KBM-7 (cell line): ENCODE measurements around the gene RTN4.
"Not testable (repeated sequence)": the region's sequence is repeated elsewhere in the genome, so short reads cannot be mapped to it uniquely, and the experiment has no call there.

Experiments
- DNase-seq: peaks from one replicate; pipeline ENCODE4 v3.0.0-alpha.2; 2015
- in situ Hi-C: fragments of 300-500 bp; cut with MboI; formaldehyde crosslinking; loops from 2 replicates; pipeline ENCODE4 v1.14.3; 2020; ENCODE audit warnings: low sequenced_read_pairs, low pct_unique_long_range_greater_than_20kb, mixed read lengths

RTN4 gene

DNA sequence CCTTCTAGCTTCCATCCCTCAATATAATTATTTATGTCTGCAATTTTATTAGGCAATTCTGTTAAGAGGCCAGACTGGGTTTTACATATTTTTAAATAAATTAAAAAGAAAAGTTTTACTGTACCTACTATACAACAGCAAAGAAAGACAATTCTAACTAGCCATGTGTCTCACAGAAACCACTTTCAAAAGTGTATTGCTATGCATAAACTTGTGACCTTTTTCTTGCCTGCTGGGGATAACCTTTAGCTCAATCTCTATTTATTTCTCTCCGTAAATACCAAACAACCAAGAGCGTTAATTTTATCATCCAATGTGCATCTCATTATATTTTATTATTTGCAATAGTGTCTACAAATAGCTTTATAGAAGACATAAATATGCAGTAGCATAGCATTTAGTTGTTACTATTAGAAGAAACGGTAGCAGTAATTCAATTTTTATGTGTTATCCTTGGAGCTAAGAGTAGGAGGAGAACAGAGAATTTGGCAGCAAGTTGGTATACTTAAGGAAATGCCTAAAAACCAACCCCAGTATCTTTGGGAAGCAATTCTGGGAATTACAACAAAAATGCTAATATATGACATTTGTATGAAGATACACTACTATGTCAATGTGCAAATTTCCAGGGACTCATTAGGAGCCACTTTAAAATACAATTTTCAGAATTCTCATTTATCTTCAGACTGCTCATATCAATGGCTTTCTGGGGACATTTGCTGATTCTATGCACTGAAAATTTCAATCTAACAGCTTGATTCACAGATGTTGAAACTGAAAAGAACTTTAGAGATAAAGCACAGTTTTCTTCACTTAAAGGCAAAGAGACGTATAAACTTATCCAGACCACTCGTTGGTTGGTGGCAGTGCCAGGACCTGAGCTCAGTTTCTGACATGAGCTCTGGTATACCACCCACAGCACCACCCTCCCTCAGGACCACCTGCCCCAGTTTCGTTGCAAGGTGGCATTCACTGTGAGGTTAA lies 23.0 kb upstream of the RTN4 start:
- in situ Hi-C loops: no loop called here

DNA sequence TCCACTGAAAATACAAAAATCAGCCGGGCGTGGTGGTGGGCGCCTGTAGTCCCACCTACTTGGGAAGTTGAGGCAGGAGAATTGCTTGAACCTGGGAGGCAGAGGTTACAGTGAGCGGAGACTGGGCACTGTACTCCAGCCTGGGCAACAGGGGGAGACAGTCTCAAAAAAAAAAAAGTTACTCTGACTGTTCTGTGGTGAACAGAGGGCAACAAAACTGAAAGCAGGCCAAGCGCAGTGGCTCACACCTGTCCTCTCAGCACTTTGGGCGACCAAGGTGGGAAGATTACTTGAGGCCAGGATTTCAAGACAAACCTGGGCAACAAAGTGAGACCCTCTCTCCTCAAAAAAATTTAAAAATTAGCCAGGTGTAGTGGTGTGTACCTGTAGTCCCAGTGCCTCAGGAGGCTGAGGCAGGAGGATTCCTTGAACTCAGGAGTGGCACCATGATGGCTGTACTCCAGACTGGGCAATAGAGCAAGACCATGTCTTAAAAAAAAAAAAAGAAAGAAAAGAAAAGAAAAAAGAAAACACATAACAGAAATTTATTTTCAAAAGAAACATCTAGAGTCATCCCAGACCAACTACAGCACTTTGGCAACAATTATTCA lies 13.6 kb upstream of the RTN4 start:
- in situ Hi-C loops: no loop called here
- DNase-seq: peak; percentile 43

More for the DNA sequence above, 23.0 kb upstream of the RTN4 start:
- DNase-seq: no peak

DNA sequence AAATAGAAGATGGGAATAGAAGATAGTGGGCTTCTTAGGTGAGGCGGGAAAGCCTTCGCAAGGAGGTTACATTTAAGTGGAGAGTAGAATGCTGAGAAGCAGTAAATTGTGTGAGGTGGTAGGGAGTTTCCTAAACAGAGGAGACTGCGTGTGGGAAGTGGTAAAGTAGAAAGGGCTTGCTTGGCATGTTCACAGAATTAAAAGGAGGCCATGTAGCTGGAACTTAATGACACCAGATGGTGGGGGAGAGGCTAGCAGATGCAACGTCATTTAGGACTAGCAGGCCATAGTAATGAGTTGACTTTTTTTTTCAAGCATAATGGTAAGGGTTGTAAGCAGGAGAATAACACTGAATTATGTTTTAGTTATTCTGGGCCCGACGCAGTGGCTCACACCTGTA lies 13.0 kb upstream of the RTN4 start:
- in situ Hi-C loops: no loop called here
- DNase-seq: no peak

DNA sequence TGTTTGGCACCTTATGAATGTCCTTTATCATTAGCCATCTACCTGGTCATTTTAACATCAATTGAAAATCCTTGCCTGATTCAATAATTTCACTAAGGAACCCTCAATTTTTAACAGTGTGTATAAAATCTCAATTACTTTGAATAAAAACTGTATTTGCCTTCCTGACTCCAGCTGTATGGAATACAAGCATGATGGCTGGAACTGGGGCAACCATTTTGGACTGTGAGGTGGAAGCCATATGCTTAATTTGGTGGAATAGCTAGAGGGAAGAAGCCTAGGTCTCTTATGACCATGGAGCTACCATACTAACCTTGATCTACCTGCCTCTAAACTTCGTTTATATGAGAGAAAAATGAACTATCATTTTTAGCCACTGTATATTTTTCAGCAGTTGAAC lies 12.5 kb upstream of the RTN4 start:
- in situ Hi-C loops: no loop called here
- no peak for DNase-seq

DNA sequence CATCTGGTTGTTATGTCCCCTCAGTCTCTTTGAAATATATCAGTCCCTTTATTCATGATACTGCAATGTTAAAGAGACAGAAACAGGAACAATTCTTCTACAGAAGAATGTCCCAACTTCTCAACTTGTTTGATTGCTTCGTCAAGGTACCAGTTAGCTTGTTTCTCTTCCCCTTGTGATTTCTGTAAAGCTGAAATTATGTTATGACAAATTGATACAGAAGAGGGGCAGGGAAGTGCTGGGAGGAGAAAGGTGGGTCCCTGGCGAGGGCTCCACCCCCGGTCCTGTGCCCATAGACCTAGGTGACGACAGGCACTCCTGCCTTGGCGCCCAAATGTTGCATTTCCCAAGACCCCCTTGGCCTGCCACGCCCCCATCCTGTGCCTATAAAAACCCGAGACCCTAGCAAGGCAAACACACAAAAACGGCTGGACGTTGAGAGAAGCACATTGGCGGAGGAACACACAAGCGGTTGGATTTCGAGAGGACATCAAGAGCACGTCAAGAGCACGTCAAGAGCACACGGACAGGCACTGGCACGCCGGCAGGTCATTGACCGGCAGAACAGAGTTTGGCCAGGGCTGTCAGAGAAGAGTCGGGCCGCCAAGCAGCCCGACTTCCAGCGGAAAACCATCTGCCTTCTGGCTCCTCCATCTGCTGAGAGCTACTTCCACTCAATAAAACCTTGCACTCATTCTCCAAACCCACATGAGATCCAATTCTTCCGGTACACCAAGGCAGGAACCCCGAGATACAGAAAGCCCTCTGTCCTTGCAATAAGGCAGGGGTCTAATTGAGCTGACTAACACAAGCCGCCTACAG lies 11.5 kb upstream of the RTN4 start:
- no peak for DNase-seq
- in situ Hi-C loops: no loop called here

DNA sequence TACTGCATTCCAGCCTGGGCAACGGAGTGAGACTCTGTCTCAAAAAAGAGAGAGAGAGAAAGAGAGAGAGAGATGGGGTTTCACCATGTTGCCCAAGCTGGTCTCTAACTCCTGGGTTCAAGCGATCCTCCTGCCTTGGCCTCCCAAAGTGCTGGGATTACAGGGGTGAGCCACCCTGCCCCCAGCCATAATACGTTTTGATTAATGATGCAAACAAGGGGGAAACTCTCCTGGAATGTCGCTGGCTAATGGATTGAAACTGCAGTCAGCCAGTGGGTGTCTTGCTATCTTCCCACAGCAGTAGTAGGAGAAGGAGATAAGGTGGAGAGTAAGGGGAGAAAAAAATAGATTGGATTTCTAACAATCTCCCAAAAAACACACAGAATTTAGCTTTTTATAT lies 9.5 kb upstream of the RTN4 start:
- in situ Hi-C loops: no loop called here
- DNase-seq: no peak

DNA sequence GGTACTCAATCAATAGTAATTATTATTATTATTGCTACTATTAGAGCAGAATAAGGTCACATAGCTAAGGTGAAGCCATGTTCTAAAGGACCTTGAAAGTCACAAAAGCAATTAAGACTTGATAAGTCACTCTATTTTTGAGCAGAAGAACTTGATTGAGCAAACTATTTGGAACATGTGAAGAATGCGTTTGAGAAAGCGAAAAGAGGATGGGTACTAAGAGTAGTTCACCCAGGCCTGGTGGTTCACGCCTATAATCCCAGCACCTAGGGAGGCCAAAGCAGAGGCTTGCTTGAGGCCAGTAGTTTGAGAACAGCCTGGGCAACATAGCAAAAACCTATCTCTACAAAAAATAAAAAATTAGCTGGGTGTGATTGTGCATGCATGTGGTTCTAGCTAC lies 7.2 kb upstream of the RTN4 start:
- no peak for DNase-seq
- in situ Hi-C loops: no loop called here

DNA sequence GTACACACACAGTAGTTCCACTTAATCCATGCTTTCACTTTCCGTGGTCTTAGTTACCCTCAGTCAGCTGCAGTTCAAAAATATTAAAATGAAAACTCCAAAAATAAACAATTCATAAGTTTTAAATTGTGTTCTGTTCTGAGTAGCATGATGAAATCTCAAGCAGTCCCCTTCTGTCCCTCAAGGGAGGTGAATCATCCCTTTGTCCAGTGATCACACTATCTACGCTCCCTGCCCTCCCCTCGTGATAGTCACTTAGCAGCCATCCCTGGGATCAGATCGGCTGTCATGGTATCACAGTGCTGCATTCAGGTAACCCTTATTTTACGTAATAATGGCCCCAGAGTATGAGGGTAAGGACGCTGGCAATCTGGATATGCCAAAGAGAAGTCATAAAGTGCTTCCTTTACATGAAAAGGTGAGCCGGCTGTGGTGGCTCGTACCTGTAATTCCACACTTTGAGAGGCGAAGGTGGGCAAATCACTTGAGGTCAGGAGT lies 5.8 kb upstream of the RTN4 start:
- no peak for DNase-seq
- in situ Hi-C loops: no loop called here

DNA sequence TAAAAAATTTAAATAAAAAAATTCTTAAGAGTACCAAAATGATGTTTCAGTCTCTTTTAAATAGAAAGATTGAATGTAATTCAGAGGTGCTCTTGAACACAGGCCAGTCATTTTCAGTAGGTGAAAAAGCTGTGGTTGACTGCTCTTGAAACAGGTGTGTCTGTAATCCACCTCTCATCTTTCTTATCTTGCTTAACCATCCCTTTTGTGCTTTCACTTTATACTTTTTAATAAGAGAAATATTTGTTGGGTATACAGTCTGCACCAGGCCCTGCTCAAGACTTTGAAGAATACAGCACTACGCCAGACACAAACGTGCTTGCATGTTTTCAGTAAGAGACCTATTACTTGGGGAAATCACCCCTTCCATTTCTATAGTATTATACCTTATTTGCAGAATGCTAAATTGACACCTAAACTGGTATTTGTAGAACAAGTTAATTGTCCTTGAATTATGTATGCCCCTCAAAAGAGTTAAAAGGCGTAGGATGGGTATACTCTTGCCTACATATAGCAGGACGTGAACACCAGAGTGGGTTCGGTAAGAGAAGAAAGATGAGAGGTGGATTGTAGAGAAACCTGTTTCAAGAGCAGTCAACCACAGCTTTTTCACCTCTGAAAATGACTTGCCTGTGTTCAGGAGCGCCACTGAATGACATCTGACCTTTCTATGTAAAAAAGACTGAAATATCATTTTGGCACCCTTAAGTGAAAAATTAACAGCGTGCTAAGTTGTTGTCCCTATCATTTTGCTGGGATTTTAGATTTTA lies 4.0 kb upstream of the RTN4 start:
- no peak for DNase-seq
- in situ Hi-C loops: no loop called here

DNA sequence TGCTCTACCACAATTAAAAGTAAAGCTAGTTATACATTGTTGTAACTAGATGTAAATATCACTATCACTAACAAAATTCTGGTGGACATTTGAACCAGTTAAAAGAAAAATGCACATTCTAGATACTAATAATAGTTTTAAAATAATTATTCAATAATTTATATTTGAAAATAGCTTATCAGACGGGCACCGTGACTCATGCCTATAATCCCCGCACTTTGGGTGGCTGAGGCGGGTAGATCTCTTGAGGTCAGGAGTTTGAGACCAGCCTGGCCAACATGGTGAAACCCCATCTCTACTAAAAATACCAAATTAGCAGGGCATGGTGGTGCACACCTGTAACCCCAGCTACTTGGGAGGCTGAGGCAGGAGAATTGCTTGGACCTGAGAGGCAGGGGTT lies 3.0 kb upstream of the RTN4 start:
- in situ Hi-C loops, DNase-seq: not testable (repeated sequence)

DNA sequence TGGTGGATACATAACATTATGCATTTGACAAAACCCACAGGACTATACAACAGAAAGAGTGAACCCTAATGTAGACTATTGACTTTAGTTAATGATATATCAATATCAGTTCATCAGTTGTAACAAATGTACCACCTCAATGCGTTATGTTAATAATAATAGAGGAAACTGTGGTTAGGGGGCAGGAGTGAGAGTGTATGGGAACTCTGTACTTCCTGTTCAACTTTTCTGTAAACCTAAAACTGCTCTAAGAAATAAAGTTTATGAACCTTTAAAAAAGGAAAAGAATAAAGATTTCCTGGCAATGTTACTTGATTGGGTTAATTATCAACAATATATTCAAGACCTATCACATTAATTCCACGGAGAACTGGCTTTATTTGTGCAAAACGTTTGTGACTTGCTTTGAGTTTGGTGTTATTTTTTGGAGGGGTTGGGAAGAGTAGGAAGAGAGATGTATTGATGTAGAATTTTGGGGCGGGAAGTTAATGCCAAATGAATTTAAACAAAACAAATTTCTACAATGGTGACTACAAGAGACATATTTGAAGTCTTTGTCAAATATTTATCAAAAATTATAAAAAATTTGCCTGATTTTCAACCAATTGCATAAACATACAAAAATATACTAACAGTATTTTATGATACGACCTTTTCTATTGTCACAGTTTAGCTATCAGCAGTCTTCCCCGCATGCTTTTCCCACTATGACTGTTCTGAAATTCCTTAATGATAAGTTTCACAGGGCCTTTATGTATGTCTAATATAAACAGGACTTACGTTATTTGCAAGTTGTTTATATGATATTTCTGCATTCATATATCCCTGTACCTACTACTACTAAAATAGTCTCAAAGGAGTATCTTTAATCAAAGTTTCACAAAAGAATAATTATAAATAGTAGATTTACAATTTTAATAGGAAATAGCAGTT lies 2.1 kb upstream of the RTN4 start:
- in situ Hi-C loops: no loop called here
- peak; percentile 49 for DNase-seq

DNA sequence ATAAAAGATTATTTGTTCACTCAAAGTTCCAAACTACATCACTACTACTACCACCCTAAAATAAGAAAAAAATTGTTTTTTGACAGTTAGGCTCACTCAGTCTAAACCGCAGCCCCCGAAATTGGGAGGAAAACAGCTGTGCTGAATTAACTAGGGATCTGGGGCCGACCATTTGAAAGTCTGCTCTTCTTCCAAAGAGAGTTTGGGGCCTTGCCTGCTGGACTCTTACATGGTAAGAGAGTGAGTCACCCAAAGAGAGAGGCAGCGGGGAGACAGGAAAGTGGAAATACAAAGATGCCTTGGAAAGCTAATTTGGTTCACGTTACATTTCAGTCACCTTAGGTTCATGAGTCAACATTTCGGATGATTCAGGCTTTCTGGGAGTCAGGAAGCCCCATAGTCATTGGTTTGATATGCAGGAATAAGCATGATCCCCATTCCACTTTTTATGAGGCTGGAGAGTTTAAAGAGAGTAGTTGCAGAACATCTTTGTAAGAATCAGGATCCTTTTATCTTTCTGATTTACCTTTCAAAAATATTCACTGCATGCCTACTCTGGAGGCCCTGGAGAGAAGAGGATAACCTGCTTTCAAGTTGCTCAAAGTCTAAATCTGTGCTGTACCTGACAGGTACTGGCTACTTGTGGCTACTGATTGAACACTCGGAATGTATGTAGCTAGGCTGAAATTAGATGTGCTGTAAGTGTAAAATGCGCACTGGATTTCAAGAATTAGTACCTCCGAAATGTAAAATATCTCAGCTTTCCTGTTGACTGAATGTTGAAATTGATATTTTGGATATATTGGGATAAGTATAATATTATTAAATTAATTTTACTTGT lies 995 bp upstream of the RTN4 start:
- in situ Hi-C loops: no loop called here
- DNase-seq: peak; percentile 57

DNA sequence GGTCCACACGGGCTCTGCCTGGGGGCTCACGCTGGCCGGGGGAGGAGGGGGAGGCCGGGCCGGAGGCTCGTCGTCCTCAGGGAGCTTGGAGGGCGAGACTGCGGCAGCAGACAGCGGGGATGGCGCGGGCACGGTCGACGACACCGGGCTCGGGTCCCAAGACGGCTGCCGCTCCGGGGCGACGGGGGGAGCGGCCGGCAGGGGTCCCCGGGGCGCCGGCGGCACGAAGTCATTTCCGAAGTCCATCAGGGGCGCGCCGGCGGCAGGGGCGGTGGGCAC lies 491 bp downstream of the RTN4 start:
- DNase-seq: no peak
- in situ Hi-C loops: no loop called here

DNA sequence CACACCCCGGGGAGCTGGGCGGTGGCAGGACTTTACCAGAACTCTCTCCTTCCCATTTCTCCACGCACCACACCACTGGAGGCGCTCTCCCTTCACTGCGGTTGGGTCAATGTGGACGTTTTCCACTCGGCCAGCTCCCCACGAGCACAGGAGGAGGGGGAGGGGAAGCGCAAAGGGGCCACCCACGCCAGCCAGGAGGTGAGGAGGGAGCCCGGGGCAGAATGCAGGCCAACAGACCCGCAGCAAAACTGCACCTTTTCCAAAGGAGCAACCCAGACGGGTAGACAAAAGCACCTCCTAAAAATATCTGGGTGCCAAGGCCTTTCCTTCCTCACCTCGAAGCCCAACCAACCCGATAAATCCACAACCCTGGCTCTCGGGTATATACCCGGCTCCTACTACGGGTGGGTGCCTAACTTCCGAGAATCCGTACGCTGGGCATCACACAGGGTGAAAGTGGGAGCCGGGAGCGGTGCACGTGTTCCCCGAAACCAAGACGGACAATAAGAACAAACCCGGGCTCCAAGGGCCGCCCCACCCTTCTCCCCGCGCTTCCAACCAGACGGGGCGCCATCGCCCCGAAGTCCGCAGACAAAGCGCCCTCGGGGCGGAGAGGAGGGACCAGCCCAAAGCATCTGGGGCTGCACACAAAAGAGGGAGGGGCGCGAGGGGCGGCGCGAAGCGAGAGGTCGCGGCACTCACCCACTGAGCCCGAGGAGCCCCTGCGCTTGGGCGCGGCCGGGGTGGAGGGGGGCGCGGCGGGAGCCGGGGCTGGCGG lies 1.0 kb downstream of the RTN4 start:
- in situ Hi-C loops: no loop called here
- peak; percentile 81 for DNase-seq

DNA sequence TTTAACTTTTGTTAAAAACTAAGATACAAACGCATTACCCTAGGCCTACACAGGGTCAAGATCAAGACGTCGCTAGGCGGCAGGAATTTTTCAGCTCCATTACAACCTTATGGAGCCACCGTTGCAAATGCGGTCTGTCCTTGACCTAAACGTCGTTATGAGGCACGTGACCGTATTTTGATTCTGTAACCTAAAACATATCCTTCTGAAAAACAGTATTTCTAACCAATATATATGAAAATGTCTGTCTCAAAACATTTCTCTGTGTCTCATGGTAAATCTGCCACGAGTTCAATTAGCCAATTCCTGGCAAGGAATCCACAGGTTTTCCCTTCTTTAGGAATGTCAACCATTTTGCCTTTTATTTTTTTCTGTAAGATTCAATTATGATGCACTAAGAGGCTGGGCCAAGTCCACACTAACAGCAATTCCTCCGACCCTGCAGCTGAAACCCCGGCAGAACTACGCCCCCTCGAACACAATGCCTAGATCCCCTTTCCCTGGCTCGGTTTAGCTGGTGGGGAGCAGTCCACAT lies 1.7 kb downstream of the RTN4 start:
- no peak for DNase-seq
- in situ Hi-C loops: no loop called here

DNA sequence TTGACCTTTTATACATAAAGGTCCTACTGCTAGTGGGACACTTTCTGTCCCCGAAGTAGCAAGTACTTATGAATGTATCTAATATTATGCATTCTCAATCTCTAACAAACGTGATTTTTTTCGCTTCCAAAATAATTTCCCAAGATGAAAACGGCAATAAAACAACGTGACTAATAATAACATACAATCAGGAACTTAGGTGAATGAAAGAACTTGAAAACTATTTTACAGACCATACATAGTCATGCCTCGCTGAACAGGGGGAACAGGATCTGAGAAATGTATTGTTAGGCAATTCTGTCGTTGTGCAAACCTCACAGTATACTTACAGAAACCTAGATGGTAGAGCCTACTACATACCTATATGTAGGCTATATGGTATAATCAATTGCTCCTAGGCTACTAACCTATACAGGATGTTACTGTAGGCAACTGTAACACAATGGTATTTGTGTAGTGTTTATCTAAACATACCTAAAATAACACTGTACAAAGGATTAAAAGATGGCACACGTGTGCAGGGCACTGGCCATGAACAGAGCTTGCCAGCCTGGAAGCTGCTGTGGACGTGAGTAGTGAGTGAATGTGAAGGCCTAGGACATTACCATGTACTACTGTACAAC lies 2.5 kb downstream of the RTN4 start:
- in situ Hi-C loops: no loop called here
- DNase-seq: peak; percentile 66
